MCF 10A (cell line): ENCODE measurements around the gene PPP2R5D. TPM values are rescaled to one million over a fixed set of nuclear protein-coding genes. Genes with fewer than 3 reads are reported as not detected.

Experiments used
- BruUV-seq: library from RNA; stranded (reverse); fragments of 400-500 nt; replicated peaks from 2 replicates; lab custom pipeline; 2021; lab: Mats Ljungman, UMichigan
- CTCF ChIA-PET: fragments of 300-600 bp; sonication (Branson Sonifier 250); formaldehyde crosslinking; extraction: SDS; loops from one replicate; lab custom pipeline; 2021; ENCODE audit warnings: antibody characterized with exemption, inconsistent platforms; lab: Yijun Ruan, JAX
- POLR2A ChIA-PET: fragments of 300-600, 350-650 bp; sonication (Branson Sonifier 250); formaldehyde crosslinking; extraction: SDS; loops from one replicate; lab custom pipeline; 2020; ENCODE audit warnings: antibody characterized with exemption, inconsistent platforms; lab: Yijun Ruan, JAX
- DNase-seq: peaks from one replicate; pipeline ENCODE4 v3.0.0-alpha.2; 2018; ENCODE audit not compliant: unreplicated experiment
- H3K27ac Mint-ChIP-seq: one replicate; pipeline ENCODE4 v1.8.0; 2022; ENCODE audit warnings: mild to moderate bottlenecking, low read depth, mixed read lengths; ENCODE audit not compliant: unreplicated experiment
- H3K27me3 Mint-ChIP-seq: one replicate; pipeline ENCODE4 v1.8.0; 2022; ENCODE audit warnings: mixed read lengths; ENCODE audit not compliant: insufficient read depth, unreplicated experiment
- H3K36me3 Mint-ChIP-seq: one replicate; pipeline ENCODE4 v1.8.0; 2022; ENCODE audit warnings: mild to moderate bottlenecking, moderate library complexity, mixed read lengths; ENCODE audit not compliant: insufficient read depth, unreplicated experiment
- H3K4me1 Mint-ChIP-seq: one replicate; pipeline ENCODE4 v1.8.0; 2022; ENCODE audit warnings: mixed read lengths; ENCODE audit not compliant: insufficient read depth, unreplicated experiment
- H3K4me3 Mint-ChIP-seq: one replicate; pipeline ENCODE4 v1.8.0; 2022; ENCODE audit warnings: mild to moderate bottlenecking, moderate library complexity, mixed read lengths; ENCODE audit not compliant: unreplicated experiment
- H3K9me3 Mint-ChIP-seq: one replicate; pipeline ENCODE4 v1.8.0; 2022; ENCODE audit warnings: mixed read lengths; ENCODE audit not compliant: unreplicated experiment
- CTCF ChIP-seq: fragments of 200-600 bp; IDR thresholded peaks from one replicate; pipeline ENCODE4 v1.8.0; 2022; ENCODE audit warnings: antibody characterized with exemption, mild to moderate bottlenecking; ENCODE audit not compliant: unreplicated experiment
- intact Hi-C: fragments of 100-400 bp; cut with micrococcal nuclease; formaldehyde crosslinking; loops from 2 replicates; pipeline ENCODE4 v1.14.1; 2022
- total RNA-seq: library from RNA; stranded (reverse); gene quantifications from 2 replicates; pipeline ENCODE4 v1.2.3, GENCODE V29; 2022

Gene PPP2R5D
- total RNA-seq, 1 experiment from 2014 or later, result 17.9 TPM

GRCh38 chr6:43059168-43060033, 75.0 kb downstream of the PPP2R5D start, which contains the start of the genes KLC4 and MRPL2:
TSS of gene KLC4 (plus strand) at chr6:43059631. CDS start at chr6:43061336, 1,705 bp downstream.
TSS of gene MRPL2 (minus strand) at chr6:43059434. CDS start at chr6:43059381, 53 bp downstream.
- Mint-ChIP-seq H3K9me3 (no peaks in the 10 kb centered on the region), H3K4me1 (peaks cover 28% of the 10 kb centered on the region), H3K36me3 (peaks cover 43% of the 10 kb centered on the region), H3K27me3 (no peaks in the 10 kb centered on the region), H3K4me3 (peak within 1 kb of the TSS; percentile 94), H3K27ac (peak within 1 kb of the TSS; percentile 96)
- ChIA-PET CTCF (interaction anchor here (1.0 to 2.6 kb wide), 7 partner anchors 10 to 100 kb away, joined by 3 to 12 read pairs (median 8); no protein-coding TSS in a partner anchor), POLR2A (interaction anchor here (0.6 to 3.9 kb wide), 42 partner anchors 10 to 570 kb away, joined by 3 to 60 read pairs (median 4); partner anchors contain the start of genes CNPY3, CUL9, DNPH1 and GTPBP2)
- no TSS peak for BruUV-seq
- no peak for TF ChIP-seq CTCF
- intact Hi-C loops, result no loop called here
- DNase-seq, result peak; percentile 99

- peaks cover 43% of the 10 kb centered on the region for H3K36me3 Mint-ChIP-seq
- peaks cover 28% of the 10 kb centered on the region for H3K4me1 Mint-ChIP-seq
- peak; percentile 40 for DNase-seq
- BruUV-seq, result no TSS peak
- no peaks in the 10 kb centered on the region for H3K27me3 Mint-ChIP-seq
- intact Hi-C loops, result no loop called here
- peak overlapping the region; percentile 96 for H3K27ac Mint-ChIP-seq
- H3K9me3 Mint-ChIP-seq, result no peaks in the 10 kb centered on the region
- CTCF ChIA-PET, result interaction anchor here (0.5 to 2.6 kb wide), 5 partner anchors 70 to 459 kb away, joined by 3 to 12 read pairs (median 4); no protein-coding TSS in a partner anchor
- POLR2A ChIA-PET, result interaction anchor here (0.9 to 3.9 kb wide), 21 partner anchors 9 to 569 kb away, joined by 3 to 60 read pairs (median 9); partner anchors contain the start of genes CNPY3, GTPBP2, KLHDC3 and MEA1
- peak overlapping the region; percentile 94 for H3K4me3 Mint-ChIP-seq
- TF ChIP-seq CTCF, result no peak
Measured at GRCh38 chr6:43060034-43060754, 75.8 kb downstream of the PPP2R5D start.

GRCh38 chr6:43060755-43061633, 76.6 kb downstream of the PPP2R5D start:
- Mint-ChIP-seq H3K4me3 (peak overlapping the region; percentile 94), H3K9me3 (no peaks in the 10 kb centered on the region), H3K4me1 (peaks cover 28% of the 10 kb centered on the region), H3K36me3 (peaks cover 42% of the 10 kb centered on the region), H3K27me3 (no peaks in the 10 kb centered on the region), H3K27ac (peak overlapping the region; percentile 96)
- DNase-seq, result no peak
- BruUV-seq, result TSS peak; percentile 61
- CTCF ChIA-PET, result interaction anchor here (0.5 to 2.6 kb wide), 5 partner anchors 69 to 458 kb away, joined by 3 to 12 read pairs (median 4); no protein-coding TSS in a partner anchor
- intact Hi-C loops, result no loop called here
- TF ChIP-seq CTCF, result no peak
- POLR2A ChIA-PET, result interaction anchor here (1.0 to 3.9 kb wide), 15 partner anchors 8 to 131 kb away, joined by 3 to 60 read pairs (median 17); partner anchors contain the start of genes CNPY3, KLHDC3, MEA1 and PPP2R5D
